Measurements from ENCODE around the gene STAC. TPM values are rescaled to one million over a fixed set of nuclear protein-coding genes. Genes with fewer than 3 reads are reported as not detected.

Gene STAC
- total and polyA plus RNA-seq, 2 donors (not counting 3 experiments of a cell fraction or from before 2014, with no cell fraction given): 0.03 to 0.88 TPM

GRCh38 chr3:36514171-36514570 is 133.9 kb downstream of the STAC start:
- H3K27me3 ChIP-seq (ENCODE audit: control insufficient read depth in 2 of 2, insufficient read depth in 2 of 2, low read length in 2 of 2): no peaks in the 10 kb centered on the region
- FAIRE-seq (no peak), DNase-seq (ENCODE audit: low read depth, low spot score) (no peak)
- H3K9me3 ChIP-seq (replicated peaks; ENCODE audit: control insufficient read depth, insufficient read depth, low read length): no peaks in the 10 kb centered on the region
- no peaks in the 10 kb centered on the region for H4K20me1 ChIP-seq (replicated peaks; ENCODE audit: control insufficient read depth, extremely low read depth, insufficient read depth, low read length)
- TF ChIP-seq GATA2 (IDR thresholded peaks at IDR 0.05; ENCODE audit: insufficient read depth, insufficient read length, low read depth, low read length) (no peak), MYC (IDR thresholded peaks at IDR 0.05; ENCODE audit: low read depth, low read length) (no peak), MAX (IDR thresholded peaks at IDR 0.05; ENCODE audit: insufficient read depth, insufficient read length) (no peak), FOS (IDR thresholded peaks at IDR 0.05; ENCODE audit: borderline replicate concordance, insufficient read depth, low read length) (no peak), POLR2A (IDR thresholded peaks at IDR 0.05; ENCODE audit: low read depth, low read length) (no peak), JUN (IDR thresholded peaks at IDR 0.05; ENCODE audit: borderline replicate concordance, insufficient read depth, insufficient read length, low read depth) (no peak), EZH2 (IDR thresholded peaks at IDR 0.05; ENCODE audit: borderline replicate concordance, low read depth, low read length, severe bottlenecking) (no peak), POLR2AphosphoS5 (IDR thresholded peaks at IDR 0.05; ENCODE audit: insufficient read depth, low read depth, low read length) (no peak)
- TF ChIP-seq, protein P1, sequence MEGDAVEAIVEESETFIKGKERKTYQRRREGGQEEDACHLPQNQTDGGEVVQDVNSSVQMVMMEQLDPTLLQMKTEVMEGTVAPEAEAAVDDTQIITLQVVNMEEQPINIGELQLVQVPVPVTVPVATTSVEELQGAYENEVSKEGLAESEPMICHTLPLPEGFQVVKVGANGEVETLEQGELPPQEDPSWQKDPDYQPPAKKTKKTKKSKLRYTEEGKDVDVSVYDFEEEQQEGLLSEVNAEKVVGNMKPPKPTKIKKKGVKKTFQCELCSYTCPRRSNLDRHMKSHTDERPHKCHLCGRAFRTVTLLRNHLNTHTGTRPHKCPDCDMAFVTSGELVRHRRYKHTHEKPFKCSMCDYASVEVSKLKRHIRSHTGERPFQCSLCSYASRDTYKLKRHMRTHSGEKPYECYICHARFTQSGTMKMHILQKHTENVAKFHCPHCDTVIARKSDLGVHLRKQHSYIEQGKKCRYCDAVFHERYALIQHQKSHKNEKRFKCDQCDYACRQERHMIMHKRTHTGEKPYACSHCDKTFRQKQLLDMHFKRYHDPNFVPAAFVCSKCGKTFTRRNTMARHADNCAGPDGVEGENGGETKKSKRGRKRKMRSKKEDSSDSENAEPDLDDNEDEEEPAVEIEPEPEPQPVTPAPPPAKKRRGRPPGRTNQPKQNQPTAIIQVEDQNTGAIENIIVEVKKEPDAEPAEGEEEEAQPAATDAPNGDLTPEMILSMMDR (IDR thresholded peaks at IDR 0.05; ENCODE audit: extremely low read depth in 1 of 2, insufficient read depth in 1 of 2, low read depth in 1 of 2, low read length in 2 of 2): no peak
- POLR2A ChIA-PET: no interaction called here
- no peak overlapping the region for H3K4me2 ChIP-seq (ENCODE audit: insufficient read depth, low read length)
- no peaks in the 10 kb centered on the region for H3K79me2 ChIP-seq (ENCODE audit: control insufficient read depth, insufficient read depth, low read length)
- dilution Hi-C loops (cut with MboI; ENCODE audit: extremely low pct_ligation_motif_present, low sequenced_read_pairs): no loop called here
- CTCF ChIA-PET: no interaction called here
- no peak overlapping the region for H3K9ac ChIP-seq (replicated peaks; ENCODE audit: extremely low read depth, insufficient read depth, low read length)
- H3K9me1 ChIP-seq (replicated peaks; ENCODE audit: control insufficient read depth, extremely low read depth, insufficient read depth, low read length): no peaks in the 10 kb centered on the region
- H3K36me3 ChIP-seq (ENCODE audit: control insufficient read depth in 2 of 2, extremely low read depth in 1 of 2, insufficient read depth in 2 of 2, low read length in 2 of 2): no peaks in the 10 kb centered on the region
- H3K27ac ChIP-seq (ENCODE audit: insufficient read depth, low read depth, low read length): no peak overlapping the region
- no TSS peak for BruUV-seq (replicated peaks)
- H3K4me1 ChIP-seq (ENCODE audit: control insufficient read depth, extremely low read depth, insufficient read depth, low read length): no peaks in the 10 kb centered on the region
- no peak overlapping the region for H3K4me3 ChIP-seq (replicated peaks in 1 of 3; ENCODE audit: insufficient read depth in 1 of 3, low read depth in 1 of 3, low read length in 3 of 3)
- intact Hi-C loops (cut with micrococcal nuclease): no loop called here
- no peak overlapping the region for H2AFZ ChIP-seq (ENCODE audit: low read depth, low read length)

Data from endothelial cell of umbilical vein (primary cell).